PC-9 (cell line): ENCODE results near the gene PCDHB2. TPM values are rescaled to one million over a fixed set of nuclear protein-coding genes. Genes with fewer than 3 reads are reported as not detected.

Source experiments
- Bru-seq: library from RNA; stranded (reverse); fragments of 400-500 nt; gene quantifications from one replicate; lab custom pipeline; 2021; lab: Mats Ljungman, UMichigan
- BruChase-seq, 2 experiments: library from RNA; stranded (reverse); fragments of 400-500 nt; gene quantifications; one replicate each; lab custom pipeline; 2021; lab: Mats Ljungman, UMichigan
- BruUV-seq: library from RNA; stranded (reverse); fragments of 400-500 nt; replicated peaks from 2 replicates; lab custom pipeline; 2021; lab: Mats Ljungman, UMichigan
- CTCF ChIA-PET: fragments of 300-600 bp; sonication (Branson Sonifier 250); formaldehyde crosslinking; loops from one replicate; lab custom pipeline; 2022; ENCODE audit warnings: antibody characterized with exemption; lab: Charles Lee
- POLR2A ChIA-PET: fragments of 300-600 bp; sonication (Branson Sonifier 250); formaldehyde crosslinking; loops from one replicate; lab custom pipeline; 2022; ENCODE audit warnings: antibody characterized with exemption; ENCODE audit not compliant: unreplicated experiment; lab: Charles Lee
- DNase-seq, 2 experiments: peaks; one replicate each; pipeline versions ENCODE4 v3.0.0 to v3.0.0-alpha.2; 2015 to 2022; ENCODE audit warnings: mixed read lengths in 1 of 2
- H2AFZ ChIP-seq: fragments of 200-600 bp; sonication (generic); 2 replicates; pipeline ENCODE4 v1.8.1; 2017; ENCODE audit warnings: antibody characterized with exemption
- H3F3A ChIP-seq: fragments of 200-600 bp; sonication (generic); 2 replicates; pipeline ENCODE4 v1.8.1; 2017; ENCODE audit warnings: antibody characterized with exemption, mild to moderate bottlenecking, low read depth; ENCODE audit not compliant: insufficient read depth
- H3K27ac ChIP-seq: fragments of 200-600 bp; sonication (generic); 2 replicates; pipeline ENCODE4 v1.6.1; 2016; ENCODE audit warnings: mixed run types
- H3K27me3 ChIP-seq: fragments of 200-600 bp; sonication (generic); 2 replicates; pipeline ENCODE4 v1.6.1; 2016; ENCODE audit warnings: low read depth, mixed run types; ENCODE audit not compliant: insufficient read depth
- H3K36me3 ChIP-seq: fragments of 200-600 bp; sonication (generic); 2 replicates; pipeline ENCODE4 v1.6.1; 2016; ENCODE audit warnings: low read depth, mixed run types
- H3K4me1 ChIP-seq: fragments of 200-600 bp; sonication (generic); replicated peaks from 2 replicates; pipeline ENCODE4 v1.6.1; 2016; ENCODE audit warnings: mixed run types; ENCODE audit not compliant: insufficient read depth
- H3K4me2 ChIP-seq: fragments of 200-600 bp; sonication (generic); 2 replicates; pipeline ENCODE4 v1.6.1; 2017; ENCODE audit warnings: mixed run types
- H3K4me3 ChIP-seq: fragments of 200-600 bp; sonication (generic); 2 replicates; pipeline ENCODE4 v1.6.1; 2016; ENCODE audit warnings: mixed run types
- H3K79me2 ChIP-seq: fragments of 200-600 bp; sonication (generic); 2 replicates; pipeline ENCODE4 v1.6.1; 2017; ENCODE audit warnings: low read depth, mixed run types
- H3K9me2 ChIP-seq: fragments of 200-600 bp; sonication (generic); 2 replicates; pipeline ENCODE4 v1.8.1; 2017; ENCODE audit warnings: mild to moderate bottlenecking; ENCODE audit not compliant: insufficient read depth
- H3K9me3 ChIP-seq: fragments of 200-600 bp; sonication (generic); 2 replicates; pipeline ENCODE4 v1.8.1; 2016; ENCODE audit warnings: low read depth; ENCODE audit not compliant: insufficient read depth
- H4K20me1 ChIP-seq: fragments of 200-600 bp; sonication (generic); 2 replicates; pipeline ENCODE4 v1.8.1; 2017; ENCODE audit not compliant: insufficient read depth
- EZH2 ChIP-seq: fragments of 200-600 bp; sonication (generic); IDR thresholded peaks from 2 replicates; pipeline ENCODE4 v1.8.0; 2017; ENCODE audit warnings: antibody characterized with exemption, low read depth
- intact Hi-C: fragments of 100-400 bp; cut with micrococcal nuclease; formaldehyde crosslinking; loops from one replicate; pipeline ENCODE4 v1.10.0; 2022; ENCODE audit not compliant: unreplicated experiment
- long read RNA-seq: library from polyadenylated mRNA; stranded (forward); transcript quantifications from one replicate; pipeline ENCODE4 v2.0.0, GENCODE V29; 2022
- total RNA-seq: library from RNA; stranded (reverse); gene quantifications from 2 replicates; pipeline ENCODE4 v1.2.3, GENCODE V29; 2021
- TF ChIP-seq, protein P1 (sequence below): fragments of 200-600 bp; sonication (generic); conservative IDR thresholded peaks from 2 replicates; pipeline ENCODE4 v1.6.1; 2017; ENCODE audit warnings: mixed run types, antibody characterized with exemption, mild to moderate bottlenecking, moderate library complexity

Gene PCDHB2
- 2.8 and 4.0 TPM in 2 replicates for total RNA-seq
- percentile 36 among the genes with signal in this experiment for Bru-seq, nascent RNA
- BruChase-seq, experiment 1, labeled RNA remaining after a 2-hour chase, result percentile 44 among the genes with signal in this experiment
- percentile 62 among the genes with signal in this experiment for BruChase-seq, experiment 2, labeled RNA remaining after a 6-hour chase
- long read RNA-seq, full-length matches to known transcripts, result 6 of 7 reads
- long read RNA-seq, partial matches to known transcripts, result 0 of 7 reads
- long read RNA-seq, other reads (novel, unspliced or antisense), result 1 of 7 reads

DNA sequence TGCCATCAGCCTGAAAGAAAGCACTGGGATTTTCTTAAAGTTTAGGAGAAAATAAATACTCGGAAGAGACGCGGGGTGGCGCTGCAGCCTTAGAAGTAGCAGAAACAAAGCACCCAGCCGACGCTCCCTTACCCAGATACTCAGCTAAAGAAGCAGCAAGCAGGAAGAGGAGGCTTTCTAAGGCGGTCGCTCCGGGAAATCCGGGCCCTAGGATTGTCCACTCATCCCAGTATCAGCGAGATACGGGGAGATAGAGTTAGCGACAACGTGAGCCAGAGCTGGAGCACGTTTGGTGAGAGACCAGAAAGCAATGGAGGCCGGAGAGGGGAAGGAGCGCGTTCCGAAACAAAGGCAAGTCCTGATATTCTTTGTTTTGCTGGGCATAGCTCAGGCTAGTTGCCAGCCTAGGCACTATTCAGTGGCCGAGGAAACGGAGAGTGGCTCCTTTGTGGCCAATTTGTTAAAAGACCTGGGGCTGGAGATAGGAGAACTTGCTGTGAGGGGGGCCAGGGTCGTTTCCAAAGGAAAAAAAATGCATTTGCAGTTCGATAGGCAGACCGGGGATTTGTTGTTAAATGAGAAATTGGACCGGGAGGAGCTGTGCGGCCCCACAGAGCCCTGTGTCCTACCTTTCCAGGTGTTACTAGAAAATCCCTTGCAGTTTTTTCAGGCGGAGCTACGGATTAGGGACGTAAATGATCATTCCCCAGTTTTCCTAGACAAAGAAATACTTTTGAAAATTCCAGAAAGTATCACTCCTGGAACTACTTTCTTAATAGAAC, at the start of gene PCDHB2:
Gene PCDHB2 (plus strand): TSS at position 135 of the 782 bp plus-strand sequence. CDS start 176 bp downstream, at position 311.
- no peaks in the 10 kb centered on the region; the same call in 1 of the 2 replicates for H3K9me3 ChIP-seq
- ChIA-PET CTCF (interaction anchor here (0.5 to 1.5 kb wide), 9 partner anchors 10 to 472 kb away, joined by 3 to 9 read pairs (median 3); partner anchors contain the start of genes PCDHB14 and PCDHGA10), POLR2A (interaction anchor here (0.6 to 0.7 kb wide), 2 partner anchors 12 to 428 kb away, joined by 3 to 6 read pairs; no protein-coding TSS in a partner anchor)
- no peak within 1 kb of the TSS for H2AFZ ChIP-seq
- no peaks in the 10 kb centered on the region for H3K4me1 ChIP-seq
- BruUV-seq, result TSS peak; percentile 64
- no peaks in the 10 kb centered on the region for H3K27me3 ChIP-seq
- H3K4me3 ChIP-seq, result no peak within 1 kb of the TSS
- no peak within 1 kb of the TSS for H3K27ac ChIP-seq
- H3K9me2 ChIP-seq, result no peaks in the 10 kb centered on the region
- no peaks in the 10 kb centered on the region for H3K36me3 ChIP-seq
- H3F3A ChIP-seq, result no peaks in the 10 kb centered on the region
- no peaks in the 10 kb centered on the region for H3K79me2 ChIP-seq
- 0 out of 2 replicates have a peak within 1 kb of the TSS, but pooled peaks have one; percentile 9 for H3K4me2 ChIP-seq
- peak in 1 of 2 experiments; percentile 47 for DNase-seq
- no peaks in the 10 kb centered on the region for H4K20me1 ChIP-seq
- intact Hi-C loops, result no loop called here
- no peak for TF ChIP-seq EZH2
- TF ChIP-seq, protein P1, sequence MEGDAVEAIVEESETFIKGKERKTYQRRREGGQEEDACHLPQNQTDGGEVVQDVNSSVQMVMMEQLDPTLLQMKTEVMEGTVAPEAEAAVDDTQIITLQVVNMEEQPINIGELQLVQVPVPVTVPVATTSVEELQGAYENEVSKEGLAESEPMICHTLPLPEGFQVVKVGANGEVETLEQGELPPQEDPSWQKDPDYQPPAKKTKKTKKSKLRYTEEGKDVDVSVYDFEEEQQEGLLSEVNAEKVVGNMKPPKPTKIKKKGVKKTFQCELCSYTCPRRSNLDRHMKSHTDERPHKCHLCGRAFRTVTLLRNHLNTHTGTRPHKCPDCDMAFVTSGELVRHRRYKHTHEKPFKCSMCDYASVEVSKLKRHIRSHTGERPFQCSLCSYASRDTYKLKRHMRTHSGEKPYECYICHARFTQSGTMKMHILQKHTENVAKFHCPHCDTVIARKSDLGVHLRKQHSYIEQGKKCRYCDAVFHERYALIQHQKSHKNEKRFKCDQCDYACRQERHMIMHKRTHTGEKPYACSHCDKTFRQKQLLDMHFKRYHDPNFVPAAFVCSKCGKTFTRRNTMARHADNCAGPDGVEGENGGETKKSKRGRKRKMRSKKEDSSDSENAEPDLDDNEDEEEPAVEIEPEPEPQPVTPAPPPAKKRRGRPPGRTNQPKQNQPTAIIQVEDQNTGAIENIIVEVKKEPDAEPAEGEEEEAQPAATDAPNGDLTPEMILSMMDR, result peak; percentile 53; the same call in 1 of the 2 replicates

DNA sequence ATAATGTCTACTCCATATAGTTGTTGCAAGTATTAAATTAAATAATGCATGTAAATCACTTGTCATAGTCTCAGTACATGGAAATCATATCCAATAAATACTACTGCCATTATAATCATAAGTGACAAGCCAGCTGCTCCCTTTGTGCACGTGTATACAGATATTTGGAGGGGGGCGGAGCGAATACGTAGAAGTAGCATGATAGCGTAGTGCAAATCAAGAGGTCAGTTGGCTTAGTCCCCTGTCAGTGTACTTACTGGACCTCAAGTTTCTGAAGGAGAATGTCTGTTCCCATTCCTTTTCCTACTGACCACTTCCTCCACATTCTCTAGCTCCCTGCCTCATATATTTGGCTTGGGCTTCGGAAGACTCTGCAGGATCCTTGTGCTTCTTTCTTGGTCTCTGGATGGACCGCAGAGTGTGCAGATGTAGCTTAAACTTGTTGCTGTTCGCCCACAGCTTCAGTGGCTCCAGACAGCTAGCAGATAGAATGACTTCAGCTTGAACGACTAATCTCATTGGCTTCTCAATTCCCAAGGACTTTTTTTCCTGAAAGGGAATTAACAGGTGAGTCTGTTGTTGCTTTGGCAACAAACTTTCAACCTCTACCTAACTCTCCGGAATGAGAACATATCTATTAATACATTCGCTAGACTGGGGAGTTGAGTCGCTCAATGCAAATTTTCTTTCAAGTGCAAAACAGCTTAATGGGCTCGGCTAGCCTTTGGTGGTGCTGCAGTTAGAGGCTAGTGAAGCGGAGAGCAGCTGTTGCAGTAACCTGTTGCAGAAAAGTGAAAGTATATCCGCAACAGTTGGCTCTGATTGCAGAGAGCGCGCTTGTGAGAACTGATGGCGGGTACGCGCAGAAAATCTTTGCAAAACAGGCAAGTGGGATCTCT, 43.5 kb upstream of the PCDHB2 start, which contains the start of gene PCDHB1:
Gene PCDHB1 (plus strand): TSS at position 753 of the 899 bp plus-strand sequence. CDS start 97 bp downstream, at position 850.
- Histone ChIP-seq H3K27ac (no peak within 1 kb of the TSS), H3K4me2 (no peak within 1 kb of the TSS), H3K4me1 (no peaks in the 10 kb centered on the region), H3K27me3 (peaks cover 12% of the 10 kb centered on the region; the same call in 1 of the 2 replicates), H3K36me3 (no peaks in the 10 kb centered on the region), H3F3A (no peaks in the 10 kb centered on the region), H3K4me3 (no peak within 1 kb of the TSS), H3K9me2 (no peaks in the 10 kb centered on the region), H4K20me1 (no peaks in the 10 kb centered on the region), H3K9me3 (no peaks in the 10 kb centered on the region), H2AFZ (no peak within 1 kb of the TSS), H3K79me2 (no peaks in the 10 kb centered on the region)
- ChIA-PET POLR2A (no interaction called here), CTCF (no interaction called here)
- no peak for TF ChIP-seq EZH2
- TF ChIP-seq, protein P1, result no peak
- no peak for DNase-seq
- intact Hi-C loops, result no loop called here
- BruUV-seq, result no TSS peak
